K562 (cell line): ENCODE data around the gene NFAM1. TPM values are rescaled to one million over a fixed set of nuclear protein-coding genes. Genes with fewer than 3 reads are reported as not detected.

Experiments
- polyA plus RNA-seq, 8 experiments: library from polyadenylated mRNA; depleted of rRNA in 4 of 8; stranded (reverse) in 5 of 8; unstranded in 3 of 8; fragments of >200 nt; fragmentation: Nextera tagmentation in 2 of 8; fragmentation: Illumina TruSeq in 1 of 8; extraction: Ambion mirVana in 2 of 8; extraction: Trizol in 1 of 8; gene quantifications; 2 replicates each; pipeline versions ENCODE4 v1.2.1 to v1.2.3, GENCODE V29; 2011 to 2014; ENCODE audit warnings: inconsistent platforms in 1 of 8, missing spikeins in 1 of 8
- total RNA-seq, 7 experiments: library from RNA; depleted of rRNA in 6 of 7; stranded (reverse); fragments of >200 nt in 6 of 7; fragmentation: Illumina TruSeq in 2 of 7; extraction: Trizol in 2 of 7; gene quantifications; 2 replicates each; pipeline versions ENCODE4 v1.2.1 to v1.2.3, GENCODE V29; 2011 to 2021; ENCODE audit warnings: low replicate concordance in 1 of 7

NFAM1 gene
- total and polyA plus RNA-seq, 9 of the 15 experiments (the other 6 are each of a cell fraction or from before 2014, with no cell fraction given), result 0.01 to 0.18 (median 0.03) TPM; not detected in 5

Other genes with a start within 250 kb of the NFAM1 start
- gene TCF20, start 161.8 kb downstream of the NFAM1 start, total RNA-seq (2014; rRNA removed), result 22.5 and 26.7 TPM in 2 replicates
- gene TCF20, start 161.8 kb downstream of the NFAM1 start, total RNA-seq (2014; rRNA removed; fragmentation: Illumina TruSeq; extraction: Trizol), result 17.5 and 17.6 TPM in 2 replicates
- 19.0 TPM in 2 replicates for gene TCF20, start 161.8 kb downstream of the NFAM1 start, total RNA-seq (2015; rRNA removed; fragmentation: Illumina TruSeq; extraction: Trizol)
- 37.5 and 43.6 TPM in 2 replicates for gene TCF20, start 161.8 kb downstream of the NFAM1 start, total RNA-seq (2021)
- 12.9 and 13.5 TPM in 2 replicates for gene TCF20, start 161.8 kb downstream of the NFAM1 start, polyA plus RNA-seq (2011; rRNA removed)
- gene TCF20, start 161.8 kb downstream of the NFAM1 start, polyA plus RNA-seq (2014; fragmentation: Illumina TruSeq; extraction: Trizol), result 15.9 and 18.6 TPM in 2 replicates
- under 1 TPM; 0.35 to 0.44 TPM for gene TCF20, start 161.8 kb downstream of the NFAM1 start, polyA plus RNA-seq (2014; fragmentation: Nextera tagmentation; extraction: Ambion mirVana)
- 12.9 and 13.3 TPM in 2 replicates for gene TCF20, start 161.8 kb downstream of the NFAM1 start, polyA plus RNA-seq (2014; rRNA removed)
- 42.3 and 48.9 TPM in 2 replicates for gene RRP7A, start 87.4 kb upstream of the NFAM1 start, total RNA-seq (2014; rRNA removed)
- gene RRP7A, start 87.4 kb upstream of the NFAM1 start, total RNA-seq (2014; rRNA removed; fragmentation: Illumina TruSeq; extraction: Trizol), result 29.7 and 34.6 TPM in 2 replicates
- 39.7 and 40.3 TPM in 2 replicates for gene RRP7A, start 87.4 kb upstream of the NFAM1 start, total RNA-seq (2015; rRNA removed; fragmentation: Illumina TruSeq; extraction: Trizol)
- 74.1 and 82.6 TPM in 2 replicates for gene RRP7A, start 87.4 kb upstream of the NFAM1 start, total RNA-seq (2021)
- gene RRP7A, start 87.4 kb upstream of the NFAM1 start, polyA plus RNA-seq (2011; rRNA removed), result 28.3 and 39.3 TPM in 2 replicates
- gene RRP7A, start 87.4 kb upstream of the NFAM1 start, polyA plus RNA-seq (2014; fragmentation: Illumina TruSeq; extraction: Trizol), result 51.9 and 69.1 TPM in 2 replicates
- 10 to 100 TPM in 1 of 2 experiments, 1 to 10 TPM in 1; 3.4 to 12.9 TPM for gene RRP7A, start 87.4 kb upstream of the NFAM1 start, polyA plus RNA-seq (2014; fragmentation: Nextera tagmentation; extraction: Ambion mirVana)
- gene RRP7A, start 87.4 kb upstream of the NFAM1 start, polyA plus RNA-seq (2014; rRNA removed), result 45.8 and 47.0 TPM in 2 replicates
- gene SERHL2, start 121.6 kb upstream of the NFAM1 start, total RNA-seq (2014; rRNA removed), result 25.2 and 29.1 TPM in 2 replicates
- 20.1 and 22.6 TPM in 2 replicates for gene SERHL2, start 121.6 kb upstream of the NFAM1 start, total RNA-seq (2014; rRNA removed; fragmentation: Illumina TruSeq; extraction: Trizol)
- gene SERHL2, start 121.6 kb upstream of the NFAM1 start, total RNA-seq (2015; rRNA removed; fragmentation: Illumina TruSeq; extraction: Trizol), result 19.3 and 22.6 TPM in 2 replicates
- 19.9 and 21.9 TPM in 2 replicates for gene SERHL2, start 121.6 kb upstream of the NFAM1 start, total RNA-seq (2021)
- 51.9 and 62.6 TPM in 2 replicates for gene SERHL2, start 121.6 kb upstream of the NFAM1 start, polyA plus RNA-seq (2011; rRNA removed)
- 32.2 and 35.0 TPM in 2 replicates for gene SERHL2, start 121.6 kb upstream of the NFAM1 start, polyA plus RNA-seq (2014; fragmentation: Illumina TruSeq; extraction: Trizol)
- 10 to 100 TPM; 24.6 to 28.3 TPM for gene SERHL2, start 121.6 kb upstream of the NFAM1 start, polyA plus RNA-seq (2014; fragmentation: Nextera tagmentation; extraction: Ambion mirVana)
- 33.6 and 33.8 TPM in 2 replicates for gene SERHL2, start 121.6 kb upstream of the NFAM1 start, polyA plus RNA-seq (2014; rRNA removed)
- gene POLDIP3, start 182.5 kb upstream of the NFAM1 start, total RNA-seq (2014; rRNA removed), result 24.9 and 39.1 TPM in 2 replicates
- 23.5 and 24.1 TPM in 2 replicates for gene POLDIP3, start 182.5 kb upstream of the NFAM1 start, total RNA-seq (2014; rRNA removed; fragmentation: Illumina TruSeq; extraction: Trizol)
- gene POLDIP3, start 182.5 kb upstream of the NFAM1 start, total RNA-seq (2015; rRNA removed; fragmentation: Illumina TruSeq; extraction: Trizol), result 25.5 and 26.3 TPM in 2 replicates
- gene POLDIP3, start 182.5 kb upstream of the NFAM1 start, total RNA-seq (2021), result 47.3 and 53.6 TPM in 2 replicates
- gene POLDIP3, start 182.5 kb upstream of the NFAM1 start, polyA plus RNA-seq (2011; rRNA removed), result 44.4 and 53.8 TPM in 2 replicates
- gene POLDIP3, start 182.5 kb upstream of the NFAM1 start, polyA plus RNA-seq (2014; fragmentation: Illumina TruSeq; extraction: Trizol), result 47.7 and 53.0 TPM in 2 replicates
- gene POLDIP3, start 182.5 kb upstream of the NFAM1 start, polyA plus RNA-seq (2014; fragmentation: Nextera tagmentation; extraction: Ambion mirVana), result 10 to 100 TPM; 14.3 to 22.3 TPM
- gene POLDIP3, start 182.5 kb upstream of the NFAM1 start, polyA plus RNA-seq (2014; rRNA removed), result 39.8 and 45.4 TPM in 2 replicates
- not detected in 2 replicates for gene ATP5MGL, start 208.2 kb upstream of the NFAM1 start, total RNA-seq (2014; rRNA removed)
- gene ATP5MGL, start 208.2 kb upstream of the NFAM1 start, total RNA-seq (2014; rRNA removed; fragmentation: Illumina TruSeq; extraction: Trizol), result 0.25 and 0.41 TPM in 2 replicates
- gene ATP5MGL, start 208.2 kb upstream of the NFAM1 start, total RNA-seq (2015; rRNA removed; fragmentation: Illumina TruSeq; extraction: Trizol), result 0.25 and 0.38 TPM in 2 replicates
- gene ATP5MGL, start 208.2 kb upstream of the NFAM1 start, total RNA-seq (2021), result 0.31 and 0.35 TPM in 2 replicates
- 0.17 TPM in 1 of 2 replicates, not detected in the other for gene ATP5MGL, start 208.2 kb upstream of the NFAM1 start, polyA plus RNA-seq (2011; rRNA removed)
- gene ATP5MGL, start 208.2 kb upstream of the NFAM1 start, polyA plus RNA-seq (2014; fragmentation: Illumina TruSeq; extraction: Trizol), result not detected in 2 replicates
- gene ATP5MGL, start 208.2 kb upstream of the NFAM1 start, polyA plus RNA-seq (2014; fragmentation: Nextera tagmentation; extraction: Ambion mirVana), result under 1 TPM; 0.13 to 0.34 TPM
- 0.09 TPM in 1 of 2 replicates, not detected in the other for gene ATP5MGL, start 208.2 kb upstream of the NFAM1 start, polyA plus RNA-seq (2014; rRNA removed)
- gene CYB5R3, start 217.0 kb upstream of the NFAM1 start, total RNA-seq (2014; rRNA removed), result 28.7 and 43.2 TPM in 2 replicates
- gene CYB5R3, start 217.0 kb upstream of the NFAM1 start, total RNA-seq (2014; rRNA removed; fragmentation: Illumina TruSeq; extraction: Trizol), result 10.9 and 13.5 TPM in 2 replicates
- gene CYB5R3, start 217.0 kb upstream of the NFAM1 start, total RNA-seq (2015; rRNA removed; fragmentation: Illumina TruSeq; extraction: Trizol), result 20.0 and 21.0 TPM in 2 replicates
- gene CYB5R3, start 217.0 kb upstream of the NFAM1 start, total RNA-seq (2021), result 66.7 and 66.8 TPM in 2 replicates
- 23.4 and 60.3 TPM in 2 replicates for gene CYB5R3, start 217.0 kb upstream of the NFAM1 start, polyA plus RNA-seq (2011; rRNA removed)
- gene CYB5R3, start 217.0 kb upstream of the NFAM1 start, polyA plus RNA-seq (2014; fragmentation: Illumina TruSeq; extraction: Trizol), result 59.2 and 83.9 TPM in 2 replicates
- 1 to 10 TPM; 1.4 to 3.9 TPM for gene CYB5R3, start 217.0 kb upstream of the NFAM1 start, polyA plus RNA-seq (2014; fragmentation: Nextera tagmentation; extraction: Ambion mirVana)
- 37.6 and 45.0 TPM in 2 replicates for gene CYB5R3, start 217.0 kb upstream of the NFAM1 start, polyA plus RNA-seq (2014; rRNA removed)